Duodenal mucosa (tissue), 2 donors: ENCODE results near the gene LINC01488.

ENCODE experiments used
- H3K27ac ChIP-seq: one replicate; pipeline ENCODE4 v1.7.0; 2013; ENCODE audit warnings: low read depth, low read length
- H3K27me3 ChIP-seq, 2 donors: one replicate each; pipeline ENCODE4 v1.7.0; 2013; ENCODE audit warnings: low read length in 2 of 2, control low read depth in 1 of 2; ENCODE audit not compliant: insufficient read depth in 2 of 2, control insufficient read depth in 1 of 2
- H3K36me3 ChIP-seq, 2 donors: one replicate each; pipeline ENCODE4 v1.7.0; 2013; ENCODE audit warnings: low read length in 2 of 2, control low read depth in 1 of 2; ENCODE audit not compliant: insufficient read depth in 2 of 2, control insufficient read depth in 1 of 2
- H3K4me1 ChIP-seq, 2 donors: one replicate each; pipeline ENCODE4 v1.7.0; 2013; ENCODE audit warnings: low read length in 2 of 2, control low read depth in 1 of 2; ENCODE audit not compliant: insufficient read depth in 2 of 2, control insufficient read depth in 1 of 2
- H3K4me3 ChIP-seq, 2 donors: one replicate each; pipeline ENCODE4 v1.7.0; 2013; ENCODE audit warnings: low read length in 2 of 2, low read depth in 1 of 2
- H3K9ac ChIP-seq, 2 donors: one replicate each; pipeline ENCODE4 v1.7.0; 2013; ENCODE audit warnings: low read length in 2 of 2, low read depth in 1 of 2
- H3K9me3 ChIP-seq, 2 donors: one replicate each; pipeline ENCODE4 v1.7.0; 2013; ENCODE audit warnings: low read length in 2 of 2, control low read depth in 1 of 2; ENCODE audit not compliant: control insufficient read depth in 1 of 2

Gene LINC01488

DNA sequence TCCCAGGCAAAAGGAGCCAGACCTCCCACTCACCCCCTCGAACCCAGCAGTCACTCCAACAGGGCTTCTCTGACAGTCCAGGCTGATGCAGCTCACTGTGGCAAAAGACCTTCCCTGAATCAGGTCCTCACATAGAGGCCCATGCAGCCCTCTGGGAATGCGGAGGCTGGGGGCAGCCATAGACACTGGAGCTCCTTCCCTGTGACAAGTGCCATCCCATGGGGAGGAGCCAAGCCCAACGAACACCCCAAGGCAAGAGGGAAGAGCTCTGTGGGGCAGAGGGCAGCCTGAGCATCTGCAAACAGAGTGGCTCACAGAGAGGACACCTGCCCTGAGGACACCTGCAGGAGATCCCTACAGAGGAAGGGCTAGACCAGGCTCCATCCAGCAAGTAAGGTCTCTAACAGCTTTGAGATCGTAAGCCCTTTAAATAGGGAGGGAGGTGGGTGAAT is at the start of gene LINC01488:
TSS of gene LINC01488 (plus strand) at position 271 of the 452 bp plus-strand sequence.
- H3K36me3 ChIP-seq: no peaks in the 10 kb centered on the region
- no peak within 1 kb of the TSS for H3K27ac ChIP-seq
- peaks cover 18 to 30% of the 10 kb centered on the region in 2 donors for H3K4me1 ChIP-seq
- peak within 1 kb of the TSS in 1 of 2 donors; percentile 43 for H3K4me3 ChIP-seq
- no peaks in the 10 kb centered on the region for H3K27me3 ChIP-seq
- no peaks in the 10 kb centered on the region for H3K9me3 ChIP-seq
- peak within 1 kb of the TSS in 1 of 2 donors; percentile 44 for H3K9ac ChIP-seq

DNA sequence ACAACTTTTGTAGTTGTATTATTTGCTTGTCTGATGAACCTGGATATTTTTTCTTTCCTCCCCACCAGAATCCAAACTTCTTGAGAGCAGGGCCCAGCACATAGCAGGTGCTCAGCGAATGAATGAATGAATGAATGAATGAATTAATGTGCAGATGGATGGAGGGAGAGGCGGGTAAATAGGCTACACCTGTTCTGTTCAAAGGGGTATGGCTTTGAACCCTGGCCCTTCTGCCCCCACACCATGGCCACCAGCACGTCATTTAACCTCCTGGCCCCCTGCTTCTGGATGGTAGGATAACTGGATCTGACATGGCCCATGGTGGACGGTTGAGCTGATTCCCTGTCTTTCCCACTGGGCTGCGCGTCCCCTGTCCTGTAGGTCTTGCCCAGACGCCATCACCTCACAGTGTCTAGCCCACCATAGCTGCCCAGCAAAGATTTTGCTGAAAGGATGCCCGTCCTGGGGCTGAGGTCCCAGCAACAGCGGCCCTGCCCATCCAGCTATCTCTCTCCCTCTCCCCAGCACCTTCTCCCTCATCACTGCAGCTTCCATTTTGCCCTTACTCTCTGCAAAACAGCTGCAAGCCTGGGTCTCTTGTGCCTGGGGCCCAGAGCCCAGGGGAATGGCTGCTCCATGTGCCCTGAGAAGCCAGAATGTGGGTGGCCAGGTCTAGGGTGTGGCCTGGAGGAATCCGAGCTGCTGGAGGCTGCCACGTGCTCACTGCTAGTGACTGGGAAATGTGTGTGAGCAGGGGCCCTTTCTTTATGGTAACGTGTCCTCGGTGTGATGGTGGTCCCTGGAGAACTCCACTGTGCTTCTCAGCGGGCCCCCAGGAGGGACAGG is 49.3 kb upstream of the LINC01488 start:
- Histone ChIP-seq H3K4me3 (no peak overlapping the region), H3K27me3 (no peaks in the 10 kb centered on the region), H3K9ac (no peak overlapping the region), H3K9me3 (no peaks in the 10 kb centered on the region), H3K27ac (no peak overlapping the region), H3K4me1 (peaks cover 0 to 6% of the 10 kb centered on the region in 2 donors), H3K36me3 (no peaks in the 10 kb centered on the region)

DNA sequence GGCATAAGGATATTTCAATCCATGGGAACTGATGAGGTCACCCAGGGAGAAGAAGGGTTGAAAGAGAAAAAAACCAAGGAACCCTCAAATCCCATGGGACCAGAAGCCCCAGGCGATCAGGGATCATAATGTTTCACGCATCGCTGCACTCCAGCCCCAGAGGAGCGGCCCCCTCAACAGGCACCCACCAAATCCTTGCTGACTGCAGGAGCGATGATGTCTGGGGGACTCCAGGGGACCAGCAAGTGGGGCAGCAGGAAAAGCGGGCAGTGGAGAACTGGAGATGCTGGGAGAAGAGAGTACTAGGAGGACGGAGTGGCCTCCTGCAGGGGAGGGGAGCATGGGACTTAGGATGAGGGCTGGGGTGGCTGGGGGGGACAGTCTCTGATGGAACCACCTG is 47.7 kb upstream of the LINC01488 start:
- Histone ChIP-seq H3K9me3 (no peaks in the 10 kb centered on the region), H3K27ac (no peak overlapping the region), H3K4me3 (no peak overlapping the region), H3K27me3 (no peaks in the 10 kb centered on the region), H3K4me1 (peaks cover 0 to 3% of the 10 kb centered on the region in 2 donors), H3K36me3 (no peaks in the 10 kb centered on the region), H3K9ac (no peak overlapping the region)

DNA sequence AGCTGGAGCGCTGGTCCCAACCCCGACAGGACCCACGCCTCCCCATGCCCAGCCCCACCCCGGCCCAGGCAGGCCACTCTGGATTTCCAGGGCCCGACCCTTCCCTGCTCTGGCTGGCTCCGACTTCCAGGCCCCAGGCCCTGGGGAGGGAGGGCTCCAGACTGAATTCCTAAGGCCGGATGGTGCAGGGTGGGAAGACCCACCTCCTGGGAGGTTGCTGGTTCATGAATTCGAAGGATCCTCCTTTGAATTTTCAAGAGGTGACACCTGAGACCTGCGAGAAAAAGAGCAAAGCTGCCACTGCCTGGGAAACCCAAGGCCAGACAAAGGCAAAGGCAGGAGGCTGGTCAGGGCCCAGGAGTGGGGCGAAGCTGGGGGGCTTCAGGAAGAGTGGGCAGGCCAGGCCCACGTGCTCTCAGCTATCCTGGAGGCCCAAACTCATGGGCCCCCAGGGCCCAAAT is 47.0 kb upstream of the LINC01488 start:
- H3K4me1 ChIP-seq: peaks cover 0 to 3% of the 10 kb centered on the region in 2 donors
- no peaks in the 10 kb centered on the region for H3K27me3 ChIP-seq
- H3K9me3 ChIP-seq: no peaks in the 10 kb centered on the region
- no peak overlapping the region for H3K27ac ChIP-seq
- H3K9ac ChIP-seq: no peak overlapping the region
- no peak overlapping the region for H3K4me3 ChIP-seq
- no peaks in the 10 kb centered on the region for H3K36me3 ChIP-seq

DNA sequence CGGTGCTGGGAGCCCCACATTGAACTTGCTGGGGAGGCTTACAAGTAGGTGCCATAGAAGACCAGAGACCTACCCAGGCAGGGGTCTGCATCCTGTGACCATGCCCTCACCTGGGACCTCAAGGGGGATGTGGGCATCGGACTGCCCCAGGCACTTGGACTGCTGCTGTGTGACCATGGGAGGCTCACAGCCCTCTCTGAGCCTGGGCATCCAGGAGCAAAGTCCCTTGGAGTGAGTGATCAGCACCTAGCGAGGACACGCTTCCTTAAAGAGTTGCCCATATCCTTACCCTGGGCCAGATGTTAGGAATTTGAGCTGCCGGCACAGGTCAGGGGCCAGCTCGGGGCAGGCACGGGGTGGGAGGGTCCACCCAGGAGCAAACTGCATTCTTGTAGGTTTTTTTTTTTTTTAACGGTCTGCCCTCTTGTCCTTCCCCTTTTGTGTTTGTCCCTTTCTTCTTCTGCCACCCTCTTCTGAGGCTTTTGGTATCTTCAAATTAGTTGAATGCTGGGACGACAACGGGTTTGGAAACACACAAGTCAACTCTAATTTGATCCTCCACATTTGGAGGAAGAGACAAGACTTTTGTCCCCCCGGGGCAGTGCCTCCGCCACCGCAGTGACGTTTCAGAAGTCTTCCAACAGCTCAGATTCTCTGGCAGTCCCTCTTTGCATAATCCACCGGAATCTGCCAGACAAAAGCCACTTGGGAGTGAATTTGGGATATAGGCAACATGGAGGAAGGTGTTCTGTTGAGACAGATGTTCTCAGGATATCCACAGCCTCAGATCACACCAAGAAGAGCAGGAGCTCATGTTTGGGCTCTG is 46.1 kb upstream of the LINC01488 start:
- H3K9me3 ChIP-seq: no peaks in the 10 kb centered on the region
- peaks cover 0 to 3% of the 10 kb centered on the region in 2 donors for H3K4me1 ChIP-seq
- no peak overlapping the region for H3K4me3 ChIP-seq
- no peak overlapping the region for H3K9ac ChIP-seq
- no peak overlapping the region for H3K27ac ChIP-seq
- no peaks in the 10 kb centered on the region for H3K27me3 ChIP-seq
- no peaks in the 10 kb centered on the region for H3K36me3 ChIP-seq

DNA sequence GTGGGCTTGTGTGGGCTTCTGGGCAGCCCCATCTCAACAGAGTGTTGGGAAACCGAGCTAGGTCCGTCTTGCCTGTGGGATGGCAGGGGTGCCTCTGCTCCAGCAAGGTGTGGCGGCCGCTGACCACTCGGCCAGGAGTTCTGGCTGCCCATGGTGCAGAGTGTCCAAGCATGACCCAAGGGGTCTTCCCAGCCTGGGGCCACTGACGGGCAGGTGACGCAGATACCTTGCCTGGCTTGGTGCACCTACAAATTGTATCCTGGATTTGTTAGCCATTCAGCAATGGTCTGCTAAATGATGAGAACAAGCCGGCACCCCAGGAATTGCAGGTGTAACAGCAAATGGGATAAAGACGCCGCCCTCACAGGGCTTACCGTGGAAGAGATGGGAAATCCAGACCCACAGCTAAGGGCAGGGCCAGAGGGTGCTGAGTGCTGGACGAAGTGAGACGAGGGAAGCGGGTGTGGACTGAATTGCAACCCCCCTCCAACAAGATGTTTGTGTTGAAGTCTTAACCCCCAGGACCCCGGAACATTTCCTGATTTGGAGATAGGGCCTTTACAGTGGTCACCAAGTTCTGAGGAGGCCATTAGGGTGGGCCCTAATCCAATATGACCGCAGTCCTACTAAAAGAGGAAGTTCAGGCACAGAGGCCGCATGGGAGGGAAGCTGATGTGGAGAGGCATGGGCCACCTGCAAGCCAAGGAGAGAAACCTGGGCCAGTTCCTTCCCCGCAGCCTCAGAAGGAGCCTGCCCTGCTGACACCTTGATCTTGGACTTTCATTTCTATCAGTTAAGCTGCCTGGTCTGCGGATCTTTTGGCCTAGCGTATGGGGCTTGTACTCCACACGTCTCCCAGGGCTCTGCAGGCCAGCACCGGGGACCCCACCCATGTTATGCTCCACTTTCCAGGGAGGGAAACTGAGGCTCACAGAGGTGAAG is 45.2 kb upstream of the LINC01488 start:
- no peak overlapping the region for H3K27ac ChIP-seq
- no peaks in the 10 kb centered on the region for H3K27me3 ChIP-seq
- H3K9me3 ChIP-seq: no peaks in the 10 kb centered on the region
- no peak overlapping the region for H3K4me3 ChIP-seq
- no peak overlapping the region for H3K9ac ChIP-seq
- peaks cover 0 to 3% of the 10 kb centered on the region in 2 donors for H3K4me1 ChIP-seq
- H3K36me3 ChIP-seq: no peaks in the 10 kb centered on the region

DNA sequence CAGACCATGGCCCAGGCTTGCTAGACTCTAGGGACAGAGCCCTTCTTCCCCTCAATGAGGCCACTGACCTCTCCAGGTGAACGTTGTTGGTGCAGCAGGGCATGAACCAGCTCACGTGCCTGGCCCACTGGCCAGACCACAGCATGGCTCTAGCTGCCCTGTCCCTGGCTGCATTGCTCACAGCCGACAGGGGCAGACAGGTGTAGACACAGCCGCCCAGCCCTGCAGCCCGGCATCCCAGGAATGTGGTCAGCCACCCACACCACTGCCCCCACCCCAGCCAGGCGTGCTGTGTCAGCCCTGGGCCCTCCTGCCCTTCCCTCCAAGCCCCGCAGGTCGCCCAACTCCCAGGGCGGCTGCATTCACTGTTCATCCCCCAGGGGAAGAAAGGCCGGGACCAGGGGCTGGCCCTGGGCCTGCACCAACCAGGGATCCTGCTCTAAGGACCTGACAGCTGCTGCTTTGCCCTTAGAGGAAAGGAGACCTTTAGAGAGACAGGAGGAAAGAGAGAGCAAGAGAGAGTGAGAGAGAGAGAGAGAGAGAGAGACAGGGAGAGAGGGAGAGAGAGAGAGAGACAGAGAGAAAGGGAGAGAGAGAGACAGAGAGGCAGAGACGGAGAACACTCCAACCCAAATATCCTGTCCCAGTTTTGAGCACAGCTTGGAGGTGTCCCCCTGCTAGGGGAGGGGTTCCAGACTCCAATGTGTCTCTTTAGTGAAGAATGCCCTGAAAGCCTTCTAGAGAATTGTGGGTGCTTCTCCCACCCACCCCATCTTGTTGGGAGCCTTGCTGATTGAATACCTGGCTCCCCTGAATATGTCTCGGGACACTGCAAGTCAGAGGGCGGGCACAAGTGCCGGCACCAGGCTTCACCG is 44.2 kb upstream of the LINC01488 start:
- Histone ChIP-seq H3K9ac (no peak overlapping the region), H3K27me3 (no peaks in the 10 kb centered on the region), H3K9me3 (no peaks in the 10 kb centered on the region), H3K36me3 (no peaks in the 10 kb centered on the region), H3K4me1 (peaks cover 0 to 3% of the 10 kb centered on the region in 2 donors), H3K27ac (no peak overlapping the region), H3K4me3 (no peak overlapping the region)

DNA sequence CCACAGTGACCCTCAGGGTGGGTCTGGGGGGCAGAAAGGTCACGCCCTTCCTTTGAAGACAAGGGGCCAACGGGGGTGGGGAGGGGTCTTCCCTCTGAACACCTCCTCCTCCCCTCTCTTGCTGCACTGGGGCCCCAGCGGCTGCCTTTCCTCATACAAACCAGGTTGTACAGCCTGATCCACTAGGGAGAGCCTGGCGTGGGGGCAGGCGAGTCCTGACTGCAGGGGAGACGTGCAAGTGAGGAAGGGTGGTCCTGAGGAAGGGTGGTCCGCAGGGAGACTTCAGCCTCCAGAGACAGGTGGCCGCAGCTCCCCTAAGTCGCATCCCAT is 43.6 kb upstream of the LINC01488 start:
- no peak overlapping the region for H3K27ac ChIP-seq
- no peak overlapping the region for H3K4me3 ChIP-seq
- no peaks in the 10 kb centered on the region for H3K27me3 ChIP-seq
- peaks cover 4 to 8% of the 10 kb centered on the region in 2 donors for H3K4me1 ChIP-seq
- H3K9ac ChIP-seq: no peak overlapping the region
- H3K36me3 ChIP-seq: no peaks in the 10 kb centered on the region
- no peaks in the 10 kb centered on the region for H3K9me3 ChIP-seq

DNA sequence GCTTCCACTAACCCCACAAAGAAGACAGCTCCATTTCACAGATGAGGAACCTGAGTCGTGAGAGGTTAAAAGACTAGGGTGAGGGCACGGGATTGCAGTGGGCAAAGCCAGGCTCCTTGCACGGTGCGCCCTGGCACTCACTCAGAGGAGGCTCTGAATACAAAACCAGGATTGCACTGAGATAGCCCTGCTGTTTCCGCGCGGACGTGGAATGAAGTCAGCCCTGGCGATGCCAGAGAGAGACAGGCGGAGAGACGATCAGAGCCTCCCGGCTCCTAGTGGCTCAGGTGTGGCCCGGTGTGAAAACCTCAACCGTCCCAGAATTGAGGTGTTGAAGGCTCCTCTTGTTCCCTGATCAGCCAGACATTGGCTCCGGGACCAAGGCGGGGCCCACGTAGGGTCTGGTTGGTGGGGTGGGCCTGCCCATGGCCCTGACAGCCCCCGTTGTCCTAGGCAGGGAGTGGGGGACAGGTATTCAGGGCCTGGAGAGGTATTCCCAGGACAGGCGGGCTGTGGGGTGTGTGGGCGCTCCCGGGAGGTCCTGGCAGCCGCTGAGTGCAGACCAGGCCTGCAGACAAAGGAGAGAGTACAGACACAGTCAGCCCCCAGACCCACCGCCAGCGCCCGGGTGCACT is 43.1 kb upstream of the LINC01488 start:
- H3K4me3 ChIP-seq: no peak overlapping the region

More for the DNA sequence above, 43.1 kb upstream of the LINC01488 start:
- Histone ChIP-seq H3K27ac (no peak overlapping the region), H3K4me1 (peaks cover 10 to 13% of the 10 kb centered on the region in 2 donors), H3K9me3 (no peaks in the 10 kb centered on the region), H3K36me3 (no peaks in the 10 kb centered on the region), H3K27me3 (no peaks in the 10 kb centered on the region), H3K9ac (no peak overlapping the region)
